Measurements from ENCODE around the gene HOXA10.

HOXA10 gene

DNA sequence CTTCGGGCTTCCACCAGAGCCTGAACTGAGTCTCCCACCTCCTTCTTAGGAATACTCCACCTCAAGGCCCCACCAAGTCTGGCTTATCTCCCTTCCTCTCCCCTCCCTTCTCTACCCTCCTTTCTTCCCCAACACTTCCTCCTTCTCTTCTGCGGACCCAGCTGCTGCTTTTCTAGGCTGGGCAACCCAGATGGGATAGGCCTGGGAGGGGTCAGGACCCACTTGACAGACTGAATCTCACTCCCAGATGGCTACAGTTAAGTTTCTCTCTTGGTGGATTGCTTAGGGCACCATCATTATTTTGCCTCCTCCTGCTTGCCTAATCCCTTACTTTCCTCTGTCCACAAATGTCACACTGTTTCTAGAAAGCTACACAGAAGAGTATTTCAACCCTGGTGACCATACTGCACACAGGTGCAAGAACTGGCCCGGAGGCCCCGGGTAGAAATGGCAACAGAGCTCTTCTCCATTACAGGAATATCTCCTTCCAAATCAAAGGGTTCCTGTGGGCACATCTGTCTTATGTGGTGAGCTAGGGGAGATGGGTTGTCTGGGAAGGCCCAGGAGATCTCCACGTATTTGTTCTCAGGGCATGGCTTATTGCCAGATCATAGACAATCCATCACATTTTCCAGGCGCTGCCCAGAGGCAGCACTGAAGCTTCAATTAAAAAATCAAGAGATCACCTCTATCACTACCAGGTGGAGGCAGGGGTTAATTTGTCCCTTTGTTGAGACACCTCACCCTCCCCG lies 16.1 kb upstream of the HOXA10 start:
- DNase-seq, result no peak

DNA sequence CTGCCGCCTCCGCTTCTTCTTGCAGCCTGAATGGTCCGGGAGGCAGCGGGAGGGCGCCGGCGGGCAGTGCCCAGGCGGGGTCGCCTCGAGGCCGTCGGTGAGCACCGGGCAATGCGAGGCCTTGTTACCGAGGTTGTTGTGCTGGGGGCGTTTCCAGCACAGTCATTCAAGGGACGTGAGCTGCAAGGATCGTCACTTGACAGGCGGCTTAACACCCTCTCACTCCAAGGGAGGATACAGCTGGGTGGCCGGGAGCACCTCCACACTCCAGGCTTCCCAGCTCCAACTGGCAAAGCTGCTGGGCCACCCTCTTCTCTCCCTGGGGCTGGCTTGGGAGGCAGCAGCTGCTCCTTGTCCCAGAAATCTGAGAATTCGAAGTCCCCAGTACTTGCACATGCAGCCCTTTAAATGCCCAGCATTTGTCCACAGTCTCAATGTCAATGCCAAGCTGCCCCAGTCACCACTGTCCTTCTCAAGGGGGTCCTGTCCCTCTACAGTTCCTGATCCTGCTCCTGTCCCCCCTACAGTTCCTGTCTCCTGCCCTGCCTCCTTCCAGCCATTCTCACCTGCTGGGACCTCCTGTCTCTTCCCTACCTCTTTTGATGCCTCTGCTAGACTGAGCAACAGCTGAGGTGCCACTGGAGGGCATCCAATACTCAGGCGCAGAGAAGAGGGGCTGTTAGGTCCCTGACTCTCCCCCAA lies 15.3 kb upstream of the HOXA10 start:
- no peak for DNase-seq

DNA sequence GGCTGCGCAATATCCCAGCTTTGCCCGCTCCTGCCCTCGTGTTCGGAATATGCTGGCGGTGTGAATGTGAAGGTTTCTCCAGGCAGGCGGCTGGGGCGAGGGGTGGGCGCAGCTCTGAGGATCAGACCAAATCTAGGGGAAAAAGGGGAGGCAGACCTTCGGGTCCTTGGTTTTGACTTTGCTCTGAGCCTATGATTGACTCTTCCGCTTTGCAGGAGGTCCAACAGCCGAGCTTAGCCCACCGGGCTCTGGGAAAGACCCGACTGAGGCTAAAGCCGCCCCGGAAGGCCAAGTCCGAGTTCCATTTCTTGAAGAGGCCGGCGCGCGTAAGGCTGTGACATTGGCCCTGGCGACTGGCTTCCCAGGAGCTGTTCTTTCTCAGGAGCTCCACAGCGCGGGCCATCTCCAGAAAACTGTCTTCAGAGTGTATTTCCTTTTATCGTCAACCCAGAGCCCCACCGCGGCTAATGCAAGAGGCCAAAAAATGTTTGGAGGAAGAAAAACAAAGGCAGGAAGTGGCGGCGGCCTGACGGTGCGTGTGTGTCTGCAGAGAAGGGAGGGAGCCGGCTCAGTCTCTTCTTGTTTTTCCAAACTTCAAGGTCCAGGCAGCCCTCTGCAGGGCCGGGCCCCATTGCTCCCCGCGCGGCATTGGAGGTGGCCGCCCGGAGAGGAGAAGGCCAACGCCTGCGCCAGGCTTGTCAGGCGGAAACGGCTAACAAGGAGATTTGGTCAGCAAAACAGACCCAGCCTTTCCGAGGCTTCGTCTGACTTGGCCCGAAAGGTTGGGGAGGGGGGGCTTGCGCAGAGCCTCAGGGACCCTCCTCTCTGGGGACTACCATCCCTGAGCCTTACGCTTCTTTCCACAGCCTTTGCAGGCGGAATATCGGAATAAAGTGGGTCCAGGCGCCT lies 14.5 kb upstream of the HOXA10 start:
- DNase-seq, result no peak

DNA sequence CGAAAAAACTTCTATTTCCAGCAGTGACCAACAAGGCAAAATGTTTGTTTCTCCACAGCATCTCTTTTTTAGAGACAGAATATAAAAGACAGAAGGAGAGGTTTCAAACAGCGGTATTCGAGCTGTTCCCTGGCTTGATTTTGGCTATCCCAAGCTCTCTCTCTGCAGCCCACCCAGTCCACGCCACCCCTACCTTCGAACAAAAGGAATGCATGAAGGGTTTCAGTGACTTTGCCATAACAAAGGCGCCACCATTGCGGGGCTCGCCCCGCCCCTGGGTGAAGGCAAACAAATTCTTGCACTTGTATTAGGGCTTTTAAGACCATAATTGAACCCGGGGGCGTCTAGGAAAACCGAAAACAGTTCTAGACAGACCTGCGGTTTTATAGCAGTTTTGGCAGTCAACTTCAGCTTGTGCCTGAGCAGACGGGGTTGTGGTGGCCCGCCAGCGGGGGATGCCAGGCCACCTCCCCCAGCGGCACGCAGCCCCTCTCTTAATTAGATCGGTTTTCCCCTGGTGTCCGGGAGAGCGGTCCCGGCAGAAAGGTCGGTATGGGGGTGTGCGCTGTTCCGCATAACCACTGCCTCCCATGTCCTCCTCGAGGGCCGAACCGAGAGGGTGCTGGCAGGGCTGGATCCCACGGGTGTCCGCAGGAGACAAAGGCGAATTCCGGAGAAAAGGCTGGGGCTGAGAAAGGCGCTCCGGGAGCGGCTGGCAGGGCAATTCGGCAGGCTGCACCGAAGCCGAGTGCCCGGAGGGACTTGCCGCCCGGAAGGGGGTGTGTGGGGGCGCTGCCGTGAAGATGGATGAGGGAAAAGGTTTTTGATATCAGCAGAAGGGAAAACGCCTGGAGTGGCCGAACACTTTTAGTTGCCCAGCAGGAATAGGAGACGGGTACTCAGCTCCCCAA lies 13.6 kb upstream of the HOXA10 start:
- DNase-seq, result no peak

DNA sequence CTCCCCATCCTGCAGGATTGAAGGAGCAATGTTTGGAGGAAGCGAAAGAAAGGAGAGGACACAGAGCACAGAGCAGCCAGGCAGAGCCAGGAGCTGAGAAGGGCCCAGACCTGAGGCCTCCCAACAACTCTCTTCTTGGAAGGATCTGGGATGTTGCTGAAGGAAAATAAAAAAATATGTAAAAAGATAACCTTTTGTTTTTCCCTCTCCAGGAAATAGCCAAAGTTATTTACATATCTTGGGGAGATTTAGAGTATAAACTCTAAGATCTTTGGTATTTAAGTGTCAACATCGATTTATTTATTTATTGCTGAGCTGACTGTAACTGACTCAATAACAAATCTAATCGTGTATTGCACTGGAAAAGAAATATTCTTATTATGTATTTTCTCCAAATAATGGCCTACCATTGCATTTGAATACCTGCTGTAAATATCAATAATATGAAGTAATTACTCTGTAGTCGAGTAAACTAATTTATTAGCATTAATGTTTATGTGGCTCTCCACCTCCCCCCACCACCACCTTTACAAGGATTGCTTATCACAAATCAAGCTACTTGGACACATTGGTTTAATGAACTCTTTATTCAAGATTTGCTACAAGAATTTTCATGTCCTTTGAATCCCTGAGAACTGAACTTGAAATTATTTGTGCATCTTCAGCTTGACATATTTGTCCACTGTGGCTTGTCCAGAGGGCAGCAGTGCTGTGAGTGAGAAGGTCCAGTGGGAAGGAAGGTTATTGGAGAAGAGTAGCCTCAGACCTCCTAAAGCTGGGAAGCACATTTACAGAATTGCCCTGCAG lies 12.8 kb upstream of the HOXA10 start:
- DNase-seq, result no peak

DNA sequence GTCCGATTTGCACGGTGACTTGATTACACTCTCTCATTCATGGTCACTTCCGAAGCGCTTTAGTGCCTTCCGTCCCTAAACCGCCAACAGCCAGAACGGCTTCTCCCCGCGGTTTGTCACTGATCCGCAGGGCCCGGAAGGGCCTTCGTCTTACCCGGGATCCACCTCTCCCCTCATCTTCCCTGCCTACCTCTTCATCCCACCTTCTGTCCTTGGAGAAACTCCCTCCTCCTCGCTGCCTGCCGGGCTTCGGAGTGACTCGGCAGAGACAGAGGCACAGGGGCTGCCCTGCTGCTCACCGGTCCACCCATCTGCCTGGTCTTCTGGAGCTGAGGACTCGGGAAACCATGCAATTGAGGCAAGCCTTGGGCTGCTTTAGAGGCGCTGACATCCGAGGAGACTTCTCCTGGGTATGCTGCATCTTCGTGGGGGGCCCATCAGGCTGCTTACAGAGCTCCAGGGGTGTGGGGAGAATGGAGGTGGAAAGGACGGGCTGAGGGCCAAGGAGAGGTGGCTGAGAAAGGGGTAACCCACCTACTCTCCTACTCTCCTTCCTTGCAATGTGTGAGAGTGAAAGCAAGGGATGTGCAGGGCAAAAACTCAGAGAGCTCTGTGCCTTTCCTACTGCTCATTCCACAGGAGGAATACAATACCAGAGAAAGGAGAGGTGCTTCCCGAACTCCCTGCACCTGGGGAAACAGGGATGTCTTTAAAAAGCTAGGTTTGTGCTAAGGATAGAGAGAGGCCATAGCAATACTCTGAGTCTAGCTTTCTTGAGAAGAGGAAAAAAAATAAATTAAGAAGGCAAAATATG lies 11.9 kb upstream of the HOXA10 start:
- no peak for DNase-seq

DNA sequence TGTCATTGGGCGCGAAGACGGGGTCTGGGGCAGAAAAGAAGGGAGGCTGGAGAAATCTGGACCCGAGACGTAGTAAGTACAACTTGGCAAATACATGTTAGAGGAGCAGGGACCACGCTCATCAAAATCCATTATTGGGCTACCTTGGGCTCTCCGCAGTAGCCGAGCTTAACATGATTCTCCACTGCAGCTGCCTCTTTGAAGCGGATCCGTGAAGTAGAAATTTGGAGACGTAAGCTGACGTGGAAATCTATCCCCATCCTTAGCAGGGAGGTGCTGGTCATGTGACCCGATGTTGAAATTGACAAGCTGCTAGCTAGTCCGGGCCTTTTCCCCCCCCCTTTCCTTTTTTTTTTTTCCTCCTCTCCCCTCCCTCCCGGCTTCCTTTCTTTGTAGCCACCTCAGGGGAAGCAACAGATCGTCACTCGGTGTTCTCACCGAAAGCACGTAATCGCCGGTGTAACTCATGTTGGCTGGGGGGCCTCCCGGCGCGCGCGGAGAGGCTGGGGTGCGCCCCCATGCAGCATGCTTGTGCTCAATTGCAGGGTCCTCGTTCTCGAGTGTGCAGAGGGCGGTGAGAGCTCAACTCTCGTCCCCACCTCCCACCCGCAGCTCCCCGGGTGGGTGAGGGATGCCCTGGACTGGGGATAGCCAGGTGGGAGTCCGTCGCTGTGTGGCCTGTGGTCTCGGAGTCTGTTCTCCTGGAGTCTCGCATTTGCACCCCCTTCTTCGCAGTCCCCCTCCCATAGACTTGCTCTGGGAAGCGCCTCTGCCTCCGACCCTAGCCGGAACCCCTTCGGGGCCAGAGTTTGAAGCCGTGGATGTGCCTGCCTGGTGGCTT lies 11.1 kb upstream of the HOXA10 start, which contains the start of gene HOXA11:
HOXA11 (minus strand) TSS at position 220 of the 841 bp plus-strand sequence; CDS start at position 132, 88 bp downstream.
- DNase-seq, result no peak

DNA sequence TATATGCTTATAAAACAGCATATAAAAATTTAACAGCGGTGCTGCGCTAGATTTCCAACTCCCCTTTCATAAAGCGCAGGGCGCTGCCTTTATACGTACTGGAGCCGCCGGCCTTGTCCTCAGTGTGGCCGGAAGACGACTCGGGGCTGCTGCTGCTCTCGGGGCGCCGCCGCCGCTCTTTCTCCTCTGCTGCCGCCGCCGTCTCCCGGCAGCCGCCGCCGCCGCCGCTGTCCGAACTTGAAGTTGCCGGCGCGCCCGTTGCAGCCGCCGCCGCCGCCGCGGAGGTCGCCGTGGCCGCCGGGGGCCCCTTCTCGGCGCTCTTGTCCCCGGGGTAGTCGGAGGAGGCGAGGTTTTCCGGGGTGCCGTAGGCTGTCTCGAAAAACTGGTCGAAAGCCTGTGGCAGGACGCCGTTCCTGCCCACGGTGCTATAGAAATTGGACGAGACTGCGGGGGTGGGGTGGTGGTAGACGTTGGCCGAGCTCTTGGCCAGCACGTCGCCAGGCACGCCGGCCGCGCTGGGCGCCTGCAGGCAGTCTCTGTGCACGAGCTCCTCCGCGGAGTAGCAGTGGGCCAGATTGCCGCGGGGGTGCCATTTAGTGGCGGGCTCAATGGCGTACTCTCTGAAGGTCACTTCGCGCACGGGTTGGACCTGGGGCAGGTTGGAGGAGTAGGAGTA lies 10.4 kb upstream of the HOXA10 start:
- no peak for DNase-seq

DNA sequence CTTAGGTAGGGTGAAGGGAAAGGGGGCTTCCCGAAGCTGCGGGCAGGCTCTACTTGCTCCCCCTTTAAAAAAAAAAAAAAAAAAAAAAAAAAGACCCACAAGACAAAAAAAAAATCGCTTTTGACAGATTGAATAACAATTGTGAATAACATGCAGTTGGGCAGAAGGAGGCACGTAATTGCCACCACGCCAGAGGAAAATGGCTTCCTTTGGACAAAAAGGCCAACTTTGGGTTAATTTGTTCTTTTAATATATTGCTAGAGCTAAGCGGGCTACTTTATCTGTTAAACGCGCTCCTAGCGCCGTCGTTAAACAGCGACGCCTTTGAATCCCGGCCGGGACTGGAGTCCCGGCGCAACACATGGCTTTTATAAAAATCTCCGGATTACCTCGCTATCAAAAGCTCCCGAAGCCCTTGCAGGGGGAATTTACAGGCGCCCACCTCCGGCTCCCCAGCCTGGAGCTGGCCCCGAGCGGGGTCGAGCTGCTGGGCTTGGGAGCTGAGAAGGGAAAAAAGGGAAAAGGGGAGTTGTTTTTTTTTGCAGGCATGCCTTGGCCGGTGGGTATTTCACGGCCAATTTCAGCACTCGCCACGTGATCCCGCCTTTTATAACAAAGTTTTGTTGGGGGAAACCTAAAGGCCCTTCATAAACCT lies 9.7 kb upstream of the HOXA10 start:
- no peak for DNase-seq

DNA sequence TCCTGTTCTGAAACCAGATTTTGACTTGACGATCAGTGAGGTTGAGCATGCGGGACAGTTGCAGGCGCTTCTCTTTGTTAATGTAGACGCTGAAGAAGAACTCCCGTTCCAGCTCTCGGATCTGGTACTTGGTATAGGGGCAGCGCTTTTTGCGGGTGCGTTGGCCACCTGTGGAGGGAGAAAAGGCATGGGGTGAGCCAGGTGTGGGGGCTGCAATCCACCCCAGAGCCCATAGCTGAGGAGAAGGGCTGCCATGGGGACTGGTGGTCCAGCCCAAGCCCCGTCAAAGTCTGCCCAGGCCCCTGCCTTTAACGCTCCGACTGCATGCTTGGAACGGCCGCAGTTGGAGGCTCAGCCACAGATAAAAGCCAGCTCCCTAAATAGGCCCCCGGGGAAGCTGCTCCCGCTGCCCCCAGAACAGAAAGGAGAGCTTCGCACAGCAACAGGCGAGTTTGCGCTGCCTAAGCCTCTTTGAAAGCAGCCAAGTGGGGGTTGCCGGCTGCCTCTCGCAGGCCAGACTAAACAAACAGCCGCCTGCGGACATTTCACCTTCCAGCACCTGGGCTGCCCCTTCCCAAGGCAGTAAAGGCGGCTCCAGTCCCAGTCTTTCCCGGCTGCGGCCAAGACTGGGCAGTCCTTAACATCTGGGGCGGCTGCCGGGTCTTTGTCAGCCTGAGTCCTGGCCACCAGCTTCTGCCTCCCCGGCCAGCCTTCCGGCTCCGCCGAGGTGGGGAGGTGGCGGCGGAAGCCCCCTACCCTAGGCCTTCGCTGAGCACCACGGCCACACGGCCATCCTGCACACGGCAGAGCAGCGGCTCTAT lies 9.0 kb upstream of the HOXA10 start:
- DNase-seq, result no peak

DNA sequence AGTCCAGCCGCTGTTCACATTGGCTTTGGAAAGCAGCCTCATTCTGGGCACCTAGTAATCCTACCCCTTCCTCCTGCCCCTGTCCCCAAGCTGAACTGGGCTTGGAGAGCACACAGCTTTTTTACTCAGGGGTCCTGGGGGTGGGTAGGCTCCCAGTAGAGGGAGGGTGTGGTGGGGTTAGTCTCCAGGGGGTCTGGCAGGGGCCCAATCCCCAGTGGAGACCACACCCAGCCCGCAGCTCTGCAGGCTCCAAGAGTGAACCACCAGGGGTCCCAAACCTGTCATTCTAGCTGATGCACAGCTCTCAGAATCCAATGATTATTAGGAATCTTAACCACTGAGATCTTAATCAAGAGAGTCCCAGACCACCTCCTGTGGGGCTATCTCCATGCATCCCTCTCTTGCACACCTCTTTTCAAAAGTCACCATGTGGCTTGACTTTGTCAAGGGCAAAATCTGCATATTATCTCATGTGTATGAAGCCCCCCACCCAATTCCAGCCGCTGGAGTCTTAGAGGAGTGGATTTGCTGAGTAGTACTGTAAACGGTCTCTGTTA lies 8.2 kb upstream of the HOXA10 start:
- no peak for DNase-seq

DNA sequence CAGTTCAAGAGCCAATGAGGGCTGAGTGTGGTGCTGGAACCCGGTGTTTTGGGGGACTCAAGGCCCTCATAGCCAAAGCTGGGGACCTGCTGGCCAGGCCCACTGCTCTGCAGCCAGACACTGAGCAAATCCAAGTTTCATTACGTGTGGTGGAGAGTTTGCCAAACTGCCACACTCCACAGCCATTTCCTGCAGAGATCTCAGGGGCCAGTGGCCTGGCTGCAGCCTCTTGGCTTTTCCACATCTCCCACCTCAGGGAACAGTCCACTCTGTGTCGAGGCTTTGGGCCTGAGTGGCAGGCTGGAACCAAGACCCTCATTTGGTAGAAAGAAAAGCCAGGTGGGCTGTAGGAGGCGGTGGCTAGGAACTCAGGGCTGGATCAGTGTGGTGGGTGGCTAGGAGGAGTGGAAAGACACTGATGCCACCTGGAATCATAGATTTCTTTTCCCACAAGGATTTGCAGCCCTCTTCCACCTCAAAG lies 7.7 kb upstream of the HOXA10 start:
- DNase-seq, result no peak

DNA sequence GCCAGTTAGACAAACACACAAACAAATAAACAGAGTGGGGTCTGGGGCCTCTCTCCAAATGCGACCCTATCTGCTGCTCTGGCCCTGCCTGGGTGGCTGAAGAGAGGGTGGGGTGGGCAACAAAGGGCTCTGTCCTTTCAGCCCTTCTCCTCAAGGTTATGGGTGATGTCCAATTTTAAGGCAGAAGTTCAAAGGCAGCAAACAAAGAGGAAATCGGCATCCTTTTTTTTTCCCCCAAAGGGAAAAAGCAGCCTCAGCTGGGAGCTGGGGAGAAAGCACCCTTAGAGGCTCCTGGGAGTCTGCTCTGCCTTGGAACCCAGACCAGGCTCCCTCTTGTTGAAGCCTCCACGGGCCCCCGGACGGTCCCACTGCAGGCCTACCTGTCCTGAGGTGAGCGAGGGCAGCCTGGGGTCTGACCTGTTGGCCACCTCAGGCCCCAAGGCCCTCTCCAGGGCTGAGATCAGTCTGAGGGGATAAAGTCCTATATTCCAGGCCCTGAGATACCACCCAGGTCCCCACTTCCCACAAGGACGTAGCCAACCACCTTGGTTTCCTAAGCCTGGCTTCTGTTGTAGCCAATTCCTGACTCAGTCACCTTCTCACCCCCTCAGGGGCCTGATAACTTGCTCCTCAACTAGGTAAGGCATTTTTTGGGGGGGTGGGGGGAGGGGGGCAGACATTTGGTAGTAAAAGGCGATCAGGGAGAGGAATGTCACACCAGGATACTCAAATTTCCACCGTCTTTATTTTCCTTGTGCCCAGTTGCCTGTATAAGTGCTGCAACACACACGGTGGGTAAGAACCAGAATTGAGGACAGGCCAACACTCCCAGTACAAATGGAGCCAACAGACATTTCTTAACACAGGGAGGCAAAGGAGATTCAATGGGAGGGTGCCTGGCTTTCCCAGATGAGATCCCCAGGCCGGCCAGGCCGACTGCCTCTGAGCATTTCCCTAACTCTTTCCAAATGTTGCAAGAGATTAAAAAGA lies 6.6 kb upstream of the HOXA10 start:
- DNase-seq, result no peak

DNA sequence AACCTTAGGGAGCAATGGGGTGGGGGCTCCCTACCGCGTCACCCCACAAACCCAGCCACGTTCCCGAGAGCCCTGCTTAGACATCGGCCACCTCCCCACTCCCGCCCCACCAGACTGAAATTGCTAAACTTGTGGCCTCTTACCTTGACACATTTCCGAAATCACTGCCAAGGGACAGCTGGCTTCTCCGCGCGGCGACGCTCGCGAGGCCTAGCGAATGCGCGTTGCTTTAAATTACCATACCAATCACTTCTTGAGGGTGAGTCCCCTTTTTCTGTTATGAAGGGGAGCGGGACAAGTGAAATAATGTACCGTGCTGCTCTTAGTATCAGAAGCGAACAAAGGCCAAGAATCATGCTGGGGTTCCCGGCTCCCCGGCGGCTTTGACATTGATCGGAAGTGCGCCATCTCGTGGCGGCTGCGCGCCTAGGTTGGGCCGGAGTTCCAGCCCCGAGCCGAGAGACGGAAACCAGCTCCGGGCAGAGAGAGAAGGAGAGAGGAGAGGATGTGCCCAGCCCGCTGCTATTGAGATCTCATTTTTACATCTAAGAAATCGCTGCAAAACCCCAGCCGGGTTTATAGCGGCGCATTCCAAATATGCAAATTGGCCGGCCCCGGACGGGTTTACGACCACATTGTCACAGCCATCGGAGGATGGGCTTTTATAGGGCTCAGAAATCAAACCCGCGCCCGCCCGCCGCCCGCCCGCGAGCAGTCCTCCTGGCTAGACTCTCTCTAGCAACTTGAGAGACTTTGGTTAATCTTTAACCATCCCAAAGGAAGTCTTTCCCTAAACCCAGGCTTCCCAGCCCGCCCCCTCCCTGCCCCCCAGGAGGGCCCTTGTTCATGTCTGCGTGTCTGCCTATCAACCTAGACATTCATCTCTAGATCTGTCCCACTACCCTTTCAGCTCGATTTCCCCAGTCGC lies 5.6 kb upstream of the HOXA10 start:
- no peak for DNase-seq

All from cerebellar nuclear complex (tissue), 1 donor.